GM12865 (cell line): ENCODE data around the gene FGFR3.

Experiments
- DNase-seq: peaks from one replicate; pipeline ENCODE4 v3.0.0; 2010; ENCODE audit warnings: low read depth
- H3K4me3 ChIP-seq: 2 replicates; pipeline ENCODE4 v1.5.1; 2011; ENCODE audit warnings: mild to moderate bottlenecking, low read depth, low read length, control low read depth
- TF ChIP-seq, protein P1 (sequence below): IDR thresholded peaks from 2 replicates; pipeline ENCODE4 v1.5.1; 2011; ENCODE audit warnings: low read length, control low read depth, low read depth, inconsistent platforms; ENCODE audit not compliant: insufficient read depth; ENCODE audit errors: missing control alignments

Gene FGFR3

DNA sequence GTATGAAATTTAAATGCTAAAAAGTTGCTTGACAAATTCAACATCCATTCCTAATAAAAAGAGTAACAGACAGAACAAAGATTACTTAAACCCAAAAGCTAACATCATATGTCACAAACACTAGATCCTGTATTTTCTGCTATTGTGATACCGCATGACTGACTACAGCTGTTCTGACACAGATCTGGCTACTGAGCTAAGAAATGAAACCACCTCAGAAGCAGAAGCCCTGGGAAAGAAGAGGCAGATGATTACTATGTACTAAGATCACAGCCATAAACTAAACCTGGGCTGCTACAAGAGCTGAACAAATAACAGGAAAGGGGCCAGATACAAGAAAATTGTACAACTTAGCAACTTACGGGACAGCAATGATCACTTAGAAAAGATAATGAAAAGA, 53.5 kb downstream of the FGFR3 start:
- no peak overlapping the region for H3K4me3 ChIP-seq
- DNase-seq, result peak; percentile 47
- TF ChIP-seq, protein P1, sequence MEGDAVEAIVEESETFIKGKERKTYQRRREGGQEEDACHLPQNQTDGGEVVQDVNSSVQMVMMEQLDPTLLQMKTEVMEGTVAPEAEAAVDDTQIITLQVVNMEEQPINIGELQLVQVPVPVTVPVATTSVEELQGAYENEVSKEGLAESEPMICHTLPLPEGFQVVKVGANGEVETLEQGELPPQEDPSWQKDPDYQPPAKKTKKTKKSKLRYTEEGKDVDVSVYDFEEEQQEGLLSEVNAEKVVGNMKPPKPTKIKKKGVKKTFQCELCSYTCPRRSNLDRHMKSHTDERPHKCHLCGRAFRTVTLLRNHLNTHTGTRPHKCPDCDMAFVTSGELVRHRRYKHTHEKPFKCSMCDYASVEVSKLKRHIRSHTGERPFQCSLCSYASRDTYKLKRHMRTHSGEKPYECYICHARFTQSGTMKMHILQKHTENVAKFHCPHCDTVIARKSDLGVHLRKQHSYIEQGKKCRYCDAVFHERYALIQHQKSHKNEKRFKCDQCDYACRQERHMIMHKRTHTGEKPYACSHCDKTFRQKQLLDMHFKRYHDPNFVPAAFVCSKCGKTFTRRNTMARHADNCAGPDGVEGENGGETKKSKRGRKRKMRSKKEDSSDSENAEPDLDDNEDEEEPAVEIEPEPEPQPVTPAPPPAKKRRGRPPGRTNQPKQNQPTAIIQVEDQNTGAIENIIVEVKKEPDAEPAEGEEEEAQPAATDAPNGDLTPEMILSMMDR, result no peak

DNA sequence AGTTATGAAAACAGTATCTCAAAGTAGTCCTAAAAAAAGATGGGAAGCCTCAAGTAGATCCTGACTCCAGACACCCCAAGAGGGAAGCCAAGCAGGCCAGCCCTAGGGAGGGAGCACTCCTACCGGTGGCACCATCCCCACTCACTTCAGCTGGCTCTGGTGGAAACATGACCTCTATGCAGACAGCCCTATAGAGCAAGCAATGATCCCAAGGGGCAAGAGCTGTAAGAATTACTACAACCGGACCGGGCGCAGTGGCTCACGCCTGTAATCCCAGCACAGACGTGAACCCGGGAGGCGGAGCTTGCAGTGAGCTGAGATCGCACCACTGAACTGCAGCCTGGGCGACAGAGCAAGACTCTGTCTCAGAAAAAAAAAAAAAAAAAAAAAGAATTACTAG, 57.2 kb downstream of the FGFR3 start:
- TF ChIP-seq, protein P1, result no peak
- H3K4me3 ChIP-seq, result no peak overlapping the region
- no peak for DNase-seq

DNA sequence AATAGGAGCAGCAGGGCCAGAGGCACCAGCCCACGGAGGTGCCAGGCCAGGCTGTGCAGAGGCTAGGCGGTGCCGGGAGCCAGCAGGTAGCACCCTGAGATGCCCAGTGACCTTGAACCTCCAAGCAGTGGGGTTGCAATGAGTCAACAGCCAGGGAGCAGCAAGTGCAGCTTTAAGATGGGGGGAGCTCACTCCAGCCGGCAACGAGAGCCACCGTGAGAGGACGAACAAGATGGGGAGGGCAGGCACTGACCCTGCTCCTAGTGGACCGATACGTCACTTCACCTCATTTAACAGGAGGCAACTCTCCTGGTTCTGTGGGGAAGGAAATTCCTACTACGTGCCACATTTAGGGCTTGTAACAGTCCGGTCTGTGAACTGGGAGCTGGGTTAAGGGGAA, 58.1 kb downstream of the FGFR3 start:
- no peak overlapping the region for H3K4me3 ChIP-seq
- TF ChIP-seq, protein P1, result no peak

DNA sequence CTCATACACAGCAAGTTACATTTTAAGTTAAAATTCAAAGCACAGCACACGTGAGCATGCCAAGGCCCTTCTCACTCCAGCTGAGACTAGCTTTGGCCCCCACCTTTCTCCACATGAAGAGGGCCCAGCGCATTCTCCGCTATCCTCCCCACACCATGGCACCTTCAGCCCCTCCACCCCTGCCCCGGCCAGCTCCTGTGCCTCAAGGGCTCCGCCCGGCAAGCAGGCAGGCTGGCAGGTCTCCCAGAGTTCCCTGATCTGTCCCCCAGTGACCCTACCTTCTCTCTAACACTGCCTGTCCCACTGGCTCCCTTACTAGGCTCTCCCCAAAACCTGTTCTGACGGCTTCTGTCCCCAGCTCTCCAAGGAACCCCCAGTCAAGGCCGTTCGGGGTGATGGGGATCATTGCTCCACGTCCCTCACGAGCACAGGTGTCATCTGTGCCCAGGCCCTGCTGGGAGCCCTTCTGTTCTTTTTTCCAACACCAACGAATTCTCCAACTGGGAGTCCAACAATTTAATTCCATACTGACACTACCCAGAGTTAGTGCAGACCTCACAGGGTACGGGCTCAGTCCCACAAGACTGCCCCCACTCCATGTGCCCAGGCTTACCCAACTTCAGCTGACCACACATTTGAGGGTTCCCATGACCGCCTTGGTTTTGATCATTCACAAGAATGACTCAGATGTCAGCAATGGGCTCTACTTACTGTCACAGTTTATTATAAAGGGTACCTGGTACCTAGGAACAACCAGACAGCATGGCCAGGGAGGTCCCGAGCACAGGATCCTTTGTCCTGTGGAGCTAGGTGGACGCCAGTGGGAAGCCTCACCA, 58.7 kb downstream of the FGFR3 start:
- H3K4me3 ChIP-seq, result no peak overlapping the region
- TF ChIP-seq, protein P1, result no peak
- DNase-seq, result no peak

More for the DNA sequence above, 58.1 kb downstream of the FGFR3 start:
- DNase-seq, result no peak

DNA sequence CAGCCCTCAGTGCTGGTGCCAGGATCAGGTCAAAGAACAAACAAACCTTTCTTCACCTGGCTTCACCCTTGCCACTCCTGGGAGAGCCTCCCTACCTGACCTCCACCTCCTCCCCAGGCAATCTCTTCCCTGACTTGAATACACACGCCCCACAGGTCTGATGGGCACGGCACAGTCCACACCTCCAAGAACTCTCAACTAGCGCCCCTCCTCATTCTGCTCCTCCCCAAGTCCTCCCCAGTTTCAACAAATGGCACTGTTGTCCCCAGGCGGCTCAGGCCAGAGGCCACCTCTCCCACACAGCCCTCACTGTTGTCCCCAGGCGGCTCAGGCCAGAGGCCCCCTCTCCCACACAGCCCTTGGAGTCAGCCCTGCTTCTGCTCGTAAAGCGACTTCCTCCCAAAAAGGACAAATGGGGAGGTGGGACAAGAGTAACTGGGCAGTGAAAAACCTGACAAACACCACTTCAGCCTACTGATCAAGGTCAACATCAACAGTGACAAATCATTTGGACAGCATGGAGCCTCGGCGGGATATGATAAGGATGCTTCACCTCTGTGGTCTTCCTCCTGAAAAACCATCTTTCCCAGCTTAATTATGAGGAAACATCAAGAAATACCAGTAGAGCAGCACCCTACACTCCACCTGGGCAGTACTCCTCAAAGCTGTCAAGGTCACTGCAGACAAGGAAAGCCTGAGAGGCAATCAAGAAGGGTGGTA, 60.0 kb downstream of the FGFR3 start:
- no peak for DNase-seq
- no peak overlapping the region for H3K4me3 ChIP-seq
- TF ChIP-seq, protein P1, result no peak

DNA sequence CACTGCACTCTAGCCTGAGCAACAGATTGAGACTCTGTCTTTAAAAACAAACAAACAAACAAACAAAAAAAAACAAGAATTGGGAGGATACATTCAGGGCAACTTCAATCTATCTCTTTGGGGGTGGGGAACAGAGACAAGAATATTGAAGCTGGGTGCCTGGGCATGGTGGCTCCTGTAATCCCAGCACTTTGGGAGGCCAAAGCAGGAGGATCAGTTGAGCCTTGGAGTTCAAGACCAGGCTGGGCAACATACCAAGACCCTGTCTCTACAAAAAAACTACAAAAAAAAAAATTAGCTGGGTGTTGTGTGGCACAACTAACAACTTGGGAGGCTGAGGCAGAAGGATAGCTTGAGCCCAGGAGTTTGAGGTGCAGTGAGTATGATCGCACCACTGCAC, 61.7 kb downstream of the FGFR3 start:
- TF ChIP-seq, protein P1, result no peak
- DNase-seq, result no peak
- peak overlapping the region; percentile 80 for H3K4me3 ChIP-seq
